ENCODE data around the gene BANF2. TPM values are rescaled to one million over a fixed set of nuclear protein-coding genes. Genes with fewer than 3 reads are reported as not detected.

BANF2 gene
- total RNA-seq, 1 experiment from 2014 or later = not detected

DNA sequence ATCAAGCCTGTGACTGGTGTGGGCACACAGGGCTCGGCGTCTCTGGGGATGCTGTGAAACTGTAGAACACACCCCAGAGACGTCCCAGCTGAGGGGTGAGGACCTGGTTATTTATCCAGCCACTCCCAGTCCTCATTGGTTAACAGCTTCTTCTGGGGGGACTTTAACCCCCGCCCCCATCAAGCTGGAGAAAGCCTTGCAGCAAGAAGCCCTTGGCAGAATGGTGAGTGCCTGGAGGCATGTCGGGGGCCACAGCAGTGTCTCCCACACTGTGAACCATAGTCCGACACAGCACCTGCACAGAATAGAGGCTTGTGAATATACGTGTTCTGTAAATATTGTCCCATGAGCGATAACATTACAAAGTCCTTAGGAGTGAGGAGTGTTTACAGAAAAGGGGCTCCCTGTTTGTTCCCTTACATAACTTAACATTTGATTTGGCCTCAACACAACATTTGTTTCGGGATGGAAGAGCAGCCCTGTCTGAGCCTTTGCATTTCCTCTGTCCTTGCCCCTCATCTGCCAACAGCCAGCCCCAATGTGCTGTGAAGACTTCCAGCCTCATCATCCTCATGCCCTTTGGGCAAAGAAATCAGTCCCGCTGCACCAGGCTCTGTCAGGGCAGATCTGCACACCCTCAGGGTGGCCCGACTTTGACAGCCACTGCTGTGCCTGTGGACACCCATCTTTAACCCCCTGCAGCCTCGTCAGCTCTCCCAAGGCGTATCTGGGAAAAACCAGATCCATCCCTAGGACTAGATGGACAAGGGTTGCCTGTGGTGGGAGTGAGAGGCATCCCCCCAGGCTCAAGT, 15.5 kb upstream of the BANF2 start:
- CTCF ChIA-PET = no interaction called here

DNA sequence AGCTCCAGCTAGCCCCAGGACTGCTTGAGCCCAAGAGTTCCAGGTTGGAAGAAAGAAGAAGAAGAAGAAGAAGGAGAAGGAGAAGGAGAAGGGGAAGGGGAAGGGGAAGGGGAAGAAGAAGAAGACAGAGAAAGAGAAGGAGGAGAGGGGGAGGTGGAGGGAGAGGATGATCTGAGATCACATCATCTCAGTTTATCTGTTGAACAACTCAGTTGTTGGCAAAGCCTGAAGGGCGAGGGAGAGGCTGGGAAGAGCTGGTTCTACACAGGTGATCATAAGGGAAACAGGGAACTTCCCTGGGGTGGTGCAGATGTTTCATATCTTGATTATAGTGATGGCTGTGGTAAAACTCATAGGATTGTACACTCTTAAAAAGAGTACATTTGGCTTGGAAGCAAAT, 14.6 kb upstream of the BANF2 start:
- TF ChIP-seq, protein P1, sequence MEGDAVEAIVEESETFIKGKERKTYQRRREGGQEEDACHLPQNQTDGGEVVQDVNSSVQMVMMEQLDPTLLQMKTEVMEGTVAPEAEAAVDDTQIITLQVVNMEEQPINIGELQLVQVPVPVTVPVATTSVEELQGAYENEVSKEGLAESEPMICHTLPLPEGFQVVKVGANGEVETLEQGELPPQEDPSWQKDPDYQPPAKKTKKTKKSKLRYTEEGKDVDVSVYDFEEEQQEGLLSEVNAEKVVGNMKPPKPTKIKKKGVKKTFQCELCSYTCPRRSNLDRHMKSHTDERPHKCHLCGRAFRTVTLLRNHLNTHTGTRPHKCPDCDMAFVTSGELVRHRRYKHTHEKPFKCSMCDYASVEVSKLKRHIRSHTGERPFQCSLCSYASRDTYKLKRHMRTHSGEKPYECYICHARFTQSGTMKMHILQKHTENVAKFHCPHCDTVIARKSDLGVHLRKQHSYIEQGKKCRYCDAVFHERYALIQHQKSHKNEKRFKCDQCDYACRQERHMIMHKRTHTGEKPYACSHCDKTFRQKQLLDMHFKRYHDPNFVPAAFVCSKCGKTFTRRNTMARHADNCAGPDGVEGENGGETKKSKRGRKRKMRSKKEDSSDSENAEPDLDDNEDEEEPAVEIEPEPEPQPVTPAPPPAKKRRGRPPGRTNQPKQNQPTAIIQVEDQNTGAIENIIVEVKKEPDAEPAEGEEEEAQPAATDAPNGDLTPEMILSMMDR (conservative IDR thresholded peaks at IDR 0.05; ENCODE audit: low read depth, low read length) = no peak
- intact Hi-C loops (cut with micrococcal nuclease; ENCODE audit: unreplicated experiment) = loop anchor here (10.0 kb wide), 2 partner anchors 150 to 210 kb away; partner anchors contain the start of gene BFSP1
- ChIA-PET CTCF (no interaction called here), POLR2A (ENCODE audit: low non-redundant PET) (no interaction called here)
- Histone ChIP-seq H3K36me3 (ENCODE audit: insufficient read depth, low read length, poor library complexity, severe bottlenecking) (no peaks in the 10 kb centered on the region), H3K9me3 (ENCODE audit: low read depth, low read length, poor library complexity, severe bottlenecking) (peaks cover 2% of the 10 kb centered on the region), H3K27ac (ENCODE audit: low read depth, low read length, poor library complexity, severe bottlenecking) (no peak overlapping the region), H3K4me1 (ENCODE audit: insufficient read depth, low read length, poor library complexity, severe bottlenecking) (peaks cover 6% of the 10 kb centered on the region), H3K27me3 (replicated peaks; ENCODE audit: insufficient read depth, low read depth, low read length, poor library complexity) (peaks cover 19% of the 10 kb centered on the region), H3K4me3 (ENCODE audit: low read depth, low read length, poor library complexity, severe bottlenecking) (no peak overlapping the region)
- BruUV-seq (replicated peaks) = no TSS peak
- DNase-seq (ENCODE audit: low spot score) = no peak

More for the DNA sequence above, 15.5 kb upstream of the BANF2 start:
- intact Hi-C loops (cut with micrococcal nuclease; ENCODE audit: unreplicated experiment) = loop anchor here (10.0 kb wide), 2 partner anchors 149 to 211 kb away; partner anchors contain the start of gene BFSP1
- Histone ChIP-seq H3K4me1 (ENCODE audit: insufficient read depth, low read length, poor library complexity, severe bottlenecking) (peaks cover 15% of the 10 kb centered on the region), H3K4me3 (ENCODE audit: low read depth, low read length, poor library complexity, severe bottlenecking) (no peak overlapping the region), H3K27me3 (replicated peaks; ENCODE audit: insufficient read depth, low read depth, low read length, poor library complexity) (peaks cover 19% of the 10 kb centered on the region), H3K27ac (ENCODE audit: low read depth, low read length, poor library complexity, severe bottlenecking) (no peak overlapping the region), H3K36me3 (ENCODE audit: insufficient read depth, low read length, poor library complexity, severe bottlenecking) (peaks cover 2% of the 10 kb centered on the region), H3K9me3 (ENCODE audit: low read depth, low read length, poor library complexity, severe bottlenecking) (no peaks in the 10 kb centered on the region)
- TF ChIP-seq EZH2 (IDR thresholded peaks at IDR 0.05; ENCODE audit: borderline replicate concordance, low read depth, low read length, poor library complexity, severe bottlenecking) = no peak
- TF ChIP-seq, protein P1 (conservative IDR thresholded peaks at IDR 0.05; ENCODE audit: low read depth, low read length) = no peak
- DNase-seq (ENCODE audit: low spot score) = no peak
- no TSS peak for BruUV-seq (replicated peaks)
- POLR2A ChIA-PET (ENCODE audit: low non-redundant PET) = no interaction called here

DNA sequence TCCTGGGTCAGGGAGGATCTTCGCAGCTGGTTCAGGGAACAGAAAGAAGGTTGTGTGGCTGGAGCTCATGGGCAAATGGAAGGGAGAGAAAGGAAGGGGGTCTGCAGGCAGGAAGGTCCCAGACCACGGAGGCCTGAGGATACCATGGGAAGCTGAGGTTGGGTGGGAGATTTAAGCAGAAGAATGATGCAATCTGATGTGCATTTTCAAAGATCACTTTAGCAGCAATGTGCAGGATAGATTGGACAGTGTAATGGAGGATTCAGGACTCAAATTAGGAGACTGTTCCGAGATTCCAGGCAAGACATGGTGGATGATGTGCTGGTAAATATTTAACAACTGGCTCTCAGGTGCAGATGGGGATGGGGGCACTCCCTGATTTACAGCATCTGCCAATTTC, 12.0 kb upstream of the BANF2 start:
- Histone ChIP-seq H3K27ac (ENCODE audit: low read depth, low read length, poor library complexity, severe bottlenecking) (no peak overlapping the region), H3K4me3 (ENCODE audit: low read depth, low read length, poor library complexity, severe bottlenecking) (no peak overlapping the region), H3K27me3 (replicated peaks; ENCODE audit: insufficient read depth, low read depth, low read length, poor library complexity) (peaks cover 19% of the 10 kb centered on the region), H3K36me3 (ENCODE audit: insufficient read depth, low read length, poor library complexity, severe bottlenecking) (no peaks in the 10 kb centered on the region), H3K9me3 (ENCODE audit: low read depth, low read length, poor library complexity, severe bottlenecking) (peaks cover 3% of the 10 kb centered on the region), H3K4me1 (ENCODE audit: insufficient read depth, low read length, poor library complexity, severe bottlenecking) (no peaks in the 10 kb centered on the region)
- POLR2A ChIA-PET (ENCODE audit: low non-redundant PET) = no interaction called here
- CTCF ChIA-PET = no interaction called here
- TF ChIP-seq, protein P1 (conservative IDR thresholded peaks at IDR 0.05; ENCODE audit: low read depth, low read length) = no peak
- TF ChIP-seq EZH2 (IDR thresholded peaks at IDR 0.05; ENCODE audit: borderline replicate concordance, low read depth, low read length, poor library complexity, severe bottlenecking) = no peak
- BruUV-seq (replicated peaks) = no TSS peak
- intact Hi-C loops (cut with micrococcal nuclease; ENCODE audit: unreplicated experiment) = loop anchor here (10.0 kb wide), 2 partner anchors 153 to 207 kb away; partner anchors contain the start of gene BFSP1
- no peak for DNase-seq (ENCODE audit: low spot score)
